Stimulated activated CD4-positive, alpha-beta T cell treated with anti-CD3 and anti-CD28 coated beads, Interleukin-15, amount 100 ng/mL, for 48 hours (primary cell): ENCODE data around the gene CHDH.

Experiments
- DNase-seq, 2 donors: peaks; one replicate each; pipeline ENCODE4 v3.0.0-alpha.2; 2020; ENCODE audit warnings: low read depth in 2 of 2

CHDH gene

DNA sequence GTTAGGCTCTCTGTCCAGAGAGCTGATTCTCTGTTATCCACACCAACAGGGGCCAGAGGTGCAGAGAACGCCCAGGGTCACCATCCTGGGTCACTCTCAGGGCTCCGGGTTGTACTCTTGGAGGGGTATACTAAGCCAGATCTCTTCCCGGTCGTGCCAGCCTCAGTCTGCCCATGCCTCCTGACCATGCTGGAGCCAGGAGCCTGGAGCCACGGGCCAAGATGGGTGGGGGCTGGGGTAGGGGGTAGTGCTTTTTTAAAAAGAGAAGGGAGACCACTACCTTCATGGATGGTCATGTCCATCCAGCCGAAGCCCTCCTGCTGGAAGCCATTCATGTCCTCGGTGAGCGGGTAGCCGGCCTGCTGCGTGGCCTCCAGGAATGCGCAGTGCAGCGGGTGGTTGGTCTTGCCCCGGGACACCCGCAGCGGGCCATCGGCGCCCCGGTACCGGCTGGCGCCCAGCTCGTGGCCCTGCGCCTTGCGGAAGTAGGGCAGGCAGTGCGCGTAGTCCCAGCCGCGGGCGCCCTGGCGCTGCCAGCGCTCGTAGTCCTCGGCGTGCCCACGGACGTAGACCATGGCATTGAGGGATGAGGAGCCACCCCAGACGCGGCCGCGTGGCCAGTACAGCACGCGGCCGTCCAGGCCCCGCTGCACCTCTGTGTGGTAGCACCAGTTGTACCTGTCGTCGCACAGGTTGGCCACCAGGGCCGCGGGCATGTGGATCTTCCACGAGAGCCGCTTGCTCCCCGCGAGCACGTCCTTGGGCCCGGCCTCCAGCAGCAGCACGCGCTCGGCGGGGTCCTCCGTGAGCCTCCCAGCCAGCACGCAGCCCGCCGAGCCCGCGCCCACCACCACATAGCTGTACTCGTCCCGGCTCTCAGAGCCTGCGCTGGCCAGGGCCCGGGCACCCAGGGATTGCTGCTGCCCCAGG, 22.9 kb downstream of the CHDH start:
- no peak for DNase-seq

DNA sequence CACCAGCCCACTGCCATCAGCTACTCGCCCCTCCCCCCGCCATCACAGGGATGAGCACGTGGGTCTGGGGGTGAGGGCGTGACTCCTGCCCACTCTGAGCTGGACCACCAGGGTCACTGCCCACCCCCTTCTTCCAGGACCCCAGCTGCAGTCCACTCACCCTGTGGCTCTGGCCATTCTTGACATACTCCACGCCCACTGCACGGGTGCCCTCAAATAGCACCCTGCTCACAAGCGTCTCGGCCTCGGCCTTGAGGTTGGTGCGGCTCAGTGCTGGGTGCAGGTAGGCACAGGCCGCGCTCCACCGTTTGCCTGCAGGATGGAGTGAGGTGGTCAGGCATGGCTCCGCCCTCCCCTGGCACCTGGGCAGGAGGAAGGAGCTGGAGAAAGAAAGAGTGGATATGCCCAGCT, 23.9 kb downstream of the CHDH start:
- DNase-seq = no peak

DNA sequence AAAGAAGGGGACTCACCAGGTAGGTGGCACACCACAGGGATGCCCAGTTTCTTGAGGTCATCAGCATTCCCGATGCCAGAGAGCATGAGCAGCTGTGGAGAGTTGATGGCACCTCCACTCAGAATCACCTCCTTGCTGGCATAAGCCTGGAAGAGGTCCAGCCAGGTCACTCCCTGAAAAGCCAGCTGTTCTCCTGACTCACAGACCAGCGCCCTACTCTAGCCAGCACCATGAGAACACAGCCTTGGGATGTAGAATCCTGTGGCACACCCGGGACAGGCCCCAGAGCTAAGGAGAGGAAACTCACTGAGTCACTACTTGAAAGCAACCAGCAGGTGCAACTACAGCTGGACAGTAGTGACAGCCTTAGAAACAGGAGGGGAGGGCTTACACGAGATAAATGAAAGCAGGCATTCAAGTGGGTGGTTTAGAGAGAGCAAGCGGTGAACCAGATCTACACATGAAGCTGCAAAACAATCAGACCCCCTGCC, 24.5 kb downstream of the CHDH start:
- no peak for DNase-seq

GRCh38 chr3:53820756-53821580, 25.3 kb downstream of the CHDH start:
- no peak for DNase-seq

GRCh38 chr3:53820084-53820483, 26.1 kb downstream of the CHDH start:
- DNase-seq = no peak

- no peak for DNase-seq
These were observed 26.9 kb downstream of the CHDH start for GRCh38 chr3:53819163-53819868.

- no peak for DNase-seq
These were observed 27.7 kb downstream of the CHDH start for GRCh38 chr3:53818221-53819162.

DNA sequence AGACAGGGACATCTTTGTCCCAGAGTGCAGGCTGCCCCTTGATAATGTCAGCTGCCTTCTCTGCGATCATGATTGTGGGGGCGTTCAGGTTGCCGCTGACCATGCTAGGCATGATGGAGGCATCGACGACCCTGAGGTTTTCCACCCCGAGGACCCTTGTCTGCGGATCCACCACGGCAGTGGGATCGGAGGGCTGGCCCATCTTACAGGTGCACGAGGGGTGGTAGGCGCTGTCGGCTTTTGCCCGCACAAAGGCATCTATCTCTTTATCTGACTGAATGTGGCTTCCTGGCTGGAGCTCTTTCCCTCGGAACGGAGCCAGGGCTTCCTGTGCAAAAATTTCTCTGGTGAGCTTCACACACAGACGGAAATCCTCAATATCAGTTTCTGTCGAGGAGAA, 28.4 kb downstream of the CHDH start:
- DNase-seq = no peak

- no peak for DNase-seq
These were observed 29.0 kb downstream of the CHDH start for GRCh38 chr3:53817211-53817610.

GRCh38 chr3:53816425-53816824, 29.8 kb downstream of the CHDH start:
- no peak for DNase-seq

DNA sequence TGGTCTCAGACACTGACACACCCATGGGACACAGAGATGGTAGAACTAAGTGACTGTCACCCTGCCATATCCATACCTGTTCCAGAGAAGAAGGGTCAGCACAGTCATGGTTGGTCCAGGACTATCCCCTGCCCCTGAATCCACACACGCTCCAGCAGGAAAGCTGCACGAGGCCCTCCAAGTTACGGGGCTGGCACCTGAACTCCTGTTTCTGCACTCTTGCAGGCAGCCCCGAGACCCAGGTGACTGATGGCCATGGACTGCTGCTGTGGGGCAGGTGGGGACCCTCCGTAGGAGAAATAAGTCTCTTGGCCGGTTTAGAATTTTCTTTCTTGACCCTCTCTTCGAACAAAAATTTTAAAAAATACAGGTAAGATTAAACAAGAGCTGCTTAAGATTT, 30.6 kb downstream of the CHDH start:
- no peak for DNase-seq

GRCh38 chr3:53815067-53815466, 31.2 kb downstream of the CHDH start:
- no peak for DNase-seq

GRCh38 chr3:53813876-53814275, 32.3 kb downstream of the CHDH start:
- no peak for DNase-seq

- DNase-seq = no peak
These were observed 33.0 kb downstream of the CHDH start for GRCh38 chr3:53813229-53813628.

- no peak for DNase-seq
These were observed 33.8 kb downstream of the CHDH start for GRCh38 chr3:53812434-53812833.

DNA sequence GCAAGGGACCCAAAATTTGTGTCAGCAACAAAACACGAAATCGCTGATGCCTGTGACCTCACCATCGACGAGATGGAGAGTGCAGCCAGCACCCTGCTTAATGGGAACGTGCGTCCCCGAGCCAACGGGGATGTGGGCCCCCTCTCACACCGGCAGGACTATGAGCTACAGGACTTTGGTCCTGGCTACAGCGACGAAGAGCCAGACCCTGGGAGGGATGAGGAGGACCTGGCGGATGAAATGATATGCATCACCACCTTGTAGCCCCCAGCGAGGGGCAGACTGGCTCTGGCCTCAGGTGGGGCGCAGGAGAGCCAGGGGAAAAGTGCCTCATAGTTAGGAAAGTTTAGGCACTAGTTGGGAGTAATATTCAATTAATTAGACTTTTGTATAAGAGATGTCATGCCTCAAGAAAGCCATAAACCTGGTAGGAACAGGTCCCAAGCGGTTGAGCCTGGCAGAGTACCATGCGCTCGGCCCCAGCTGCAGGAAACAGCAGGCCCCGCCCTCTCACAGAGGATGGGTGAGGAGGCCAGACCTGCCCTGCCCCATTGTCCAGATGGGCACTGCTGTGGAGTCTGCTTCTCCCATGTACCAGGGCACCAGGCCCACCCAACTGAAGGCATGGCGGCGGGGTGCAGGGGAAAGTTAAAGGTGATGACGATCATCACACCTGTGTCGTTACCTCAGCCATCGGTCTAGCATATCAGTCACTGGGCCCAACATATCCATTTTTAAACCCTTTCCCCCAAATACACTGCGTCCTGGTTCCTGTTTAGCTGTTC, 34.9 kb downstream of the CHDH start:
- no peak for DNase-seq

DNA sequence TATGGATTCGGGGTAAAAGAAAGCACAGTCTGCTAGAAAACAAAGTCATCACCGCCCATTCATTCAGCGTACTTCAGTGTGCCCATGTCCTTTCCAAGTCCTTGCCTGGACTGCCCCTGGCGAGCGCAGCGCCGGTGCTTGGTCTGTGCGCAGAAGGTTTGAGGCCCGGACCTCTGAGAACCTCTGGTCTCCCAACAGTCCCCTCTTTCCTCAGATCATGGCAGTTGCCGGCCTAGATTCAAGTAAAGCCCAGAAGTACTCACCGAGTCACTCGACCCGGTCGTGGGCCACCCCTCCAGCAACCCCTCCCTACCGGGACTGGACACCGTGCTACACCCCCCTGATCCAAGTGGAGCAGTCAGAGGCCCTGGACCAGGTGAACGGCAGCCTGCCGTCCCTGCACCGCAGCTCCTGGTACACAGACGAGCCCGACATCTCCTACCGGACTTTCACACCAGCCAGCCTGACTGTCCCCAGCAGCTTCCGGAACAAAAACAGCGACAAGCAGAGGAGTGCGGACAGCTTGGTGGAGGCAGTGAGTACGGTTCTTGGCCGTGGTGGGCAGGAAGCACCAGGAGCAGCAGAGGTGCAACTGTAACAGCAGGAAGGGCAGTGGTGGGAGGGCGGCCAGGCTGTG, 36.3 kb downstream of the CHDH start:
- DNase-seq = no peak

DNA sequence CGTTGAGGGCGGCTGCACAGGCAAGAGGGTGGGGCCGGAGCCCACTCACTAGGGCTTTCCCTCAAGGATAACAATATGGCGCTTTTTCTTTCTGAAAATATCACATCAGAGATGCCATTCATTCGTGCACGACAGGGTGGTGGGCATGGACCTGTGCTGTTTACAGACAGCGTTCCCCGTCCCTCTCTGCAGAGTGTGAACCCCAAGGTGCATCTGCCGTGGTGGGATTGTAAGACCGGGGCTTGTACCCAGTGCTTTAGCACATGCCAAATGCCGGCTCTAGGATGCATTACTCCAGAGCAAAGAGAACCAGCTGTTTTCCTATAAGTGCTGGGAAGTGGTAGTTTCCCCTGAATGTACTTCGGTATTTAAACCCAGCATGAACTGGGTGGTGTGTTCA, 37.0 kb downstream of the CHDH start:
- DNase-seq = no peak

GRCh38 chr3:53808496-53808895, 37.7 kb downstream of the CHDH start:
- no peak for DNase-seq
